ENCODE results near the gene ZNF839.
"Not testable (repeated sequence)": the region's sequence is repeated elsewhere in the genome, so short reads cannot be mapped to it uniquely, and the experiment has no call there.

Gene ZNF839

GRCh38 chr14:102346645-102347044 lies 27.1 kb downstream of the ZNF839 start:
- H3K9me2 ChIP-seq (replicated peaks; ENCODE audit: insufficient read depth, low read length), result no peaks in the 10 kb centered on the region
- no peaks in the 10 kb centered on the region for H3K36me3 ChIP-seq (replicated peaks; ENCODE audit: insufficient read depth, low read length)
- H3K9ac ChIP-seq (ENCODE audit: low read length), result no peak overlapping the region
- H3K27me3 ChIP-seq (replicated peaks; ENCODE audit: insufficient read depth, low read length), result no peaks in the 10 kb centered on the region
- H3K27ac ChIP-seq (ENCODE audit: low read length), result no peak overlapping the region
- no peaks in the 10 kb centered on the region for H3K79me2 ChIP-seq (ENCODE audit: low read length)
- DNase-seq, result no peak
- H3K4me2 ChIP-seq (ENCODE audit: low read depth, low read length), result no peak overlapping the region
- H2AFZ ChIP-seq (ENCODE audit: low read length), result no peak overlapping the region
- H3K9me3 ChIP-seq (replicated peaks; ENCODE audit: insufficient read depth, low read length), result no peaks in the 10 kb centered on the region
- H3F3A ChIP-seq (ENCODE audit: insufficient read depth, low read length), result no peaks in the 10 kb centered on the region
- H3K4me1 ChIP-seq (ENCODE audit: low read length), result no peaks in the 10 kb centered on the region
- no peaks in the 10 kb centered on the region for H4K20me1 ChIP-seq (ENCODE audit: insufficient read depth, low read length)
- H3K4me3 ChIP-seq (ENCODE audit: low read length), result no peak overlapping the region
- TF ChIP-seq EZH2 (optimal IDR thresholded peaks at IDR 0.05; ENCODE audit: low read depth, low read length), result no peak
- no peak for TF ChIP-seq EZH2phosphoT487 (IDR thresholded peaks at IDR 0.05; ENCODE audit: low read length)
- TF ChIP-seq CTCF (IDR thresholded peaks at IDR 0.05; ENCODE audit: low read length), result no peak

DNA sequence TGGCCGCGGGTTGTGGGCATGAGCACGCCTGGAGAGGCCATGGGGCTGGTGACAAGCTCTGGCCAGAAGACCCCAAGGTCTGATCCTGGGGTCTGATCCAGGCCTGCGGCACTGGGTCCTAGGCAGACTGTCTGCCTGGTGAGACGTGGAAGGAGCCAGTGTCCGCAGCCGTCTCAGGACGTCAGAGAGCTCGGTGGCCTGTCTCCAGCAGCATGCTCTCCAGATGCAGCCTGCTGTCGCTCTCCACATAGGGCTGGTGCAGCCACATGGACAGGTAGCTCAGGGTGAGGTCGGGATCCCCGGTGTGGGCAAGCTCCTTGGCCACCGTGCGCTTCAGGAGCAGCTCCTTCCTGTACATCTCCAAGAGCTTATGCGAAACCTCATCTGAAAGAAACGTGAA lies 28.8 kb downstream of the ZNF839 start:
- Histone ChIP-seq H2AFZ (ENCODE audit: low read length) (no peak overlapping the region), H3K9me3 (replicated peaks; ENCODE audit: insufficient read depth, low read length) (no peaks in the 10 kb centered on the region), H3K4me2 (ENCODE audit: low read depth, low read length) (no peak overlapping the region), H3F3A (ENCODE audit: insufficient read depth, low read length) (no peaks in the 10 kb centered on the region), H3K9me2 (replicated peaks; ENCODE audit: insufficient read depth, low read length) (no peaks in the 10 kb centered on the region), H3K27ac (ENCODE audit: low read length) (no peak overlapping the region), H3K79me2 (ENCODE audit: low read length) (no peaks in the 10 kb centered on the region), H3K36me3 (replicated peaks; ENCODE audit: insufficient read depth, low read length) (no peaks in the 10 kb centered on the region), H4K20me1 (ENCODE audit: insufficient read depth, low read length) (no peaks in the 10 kb centered on the region), H3K9ac (ENCODE audit: low read length) (no peak overlapping the region), H3K4me3 (ENCODE audit: low read length) (no peak overlapping the region), H3K4me1 (ENCODE audit: low read length) (no peaks in the 10 kb centered on the region), H3K27me3 (replicated peaks; ENCODE audit: insufficient read depth, low read length) (no peaks in the 10 kb centered on the region)
- TF ChIP-seq EZH2 (optimal IDR thresholded peaks at IDR 0.05; ENCODE audit: low read depth, low read length), result no peak
- TF ChIP-seq CTCF (IDR thresholded peaks at IDR 0.05; ENCODE audit: low read length), result no peak
- TF ChIP-seq EZH2phosphoT487 (IDR thresholded peaks at IDR 0.05; ENCODE audit: low read length), result no peak
- DNase-seq, result no peak

DNA sequence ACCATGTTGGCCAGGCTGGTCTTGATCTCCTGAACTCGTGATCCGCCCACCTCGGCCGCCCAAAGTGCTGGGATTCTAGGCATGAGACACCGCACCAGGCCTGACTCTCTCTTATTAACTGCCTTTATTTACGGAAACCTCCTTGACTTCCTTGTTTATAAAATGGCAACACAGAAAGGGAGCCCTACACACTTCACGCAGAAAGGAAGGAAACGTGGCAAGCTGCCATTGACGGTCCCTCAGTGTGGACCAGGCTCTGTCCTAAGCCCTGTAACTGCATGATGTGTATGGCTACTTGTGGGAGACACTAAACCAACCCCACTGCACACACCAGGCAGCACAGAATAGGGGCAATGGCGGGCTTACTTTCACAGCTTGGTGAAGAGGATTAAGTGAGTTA lies 31.5 kb downstream of the ZNF839 start:
- no peak for DNase-seq
- H2AFZ ChIP-seq (ENCODE audit: low read length), result no peak overlapping the region
- TF ChIP-seq EZH2phosphoT487 (IDR thresholded peaks at IDR 0.05; ENCODE audit: low read length) (no peak), EZH2 (optimal IDR thresholded peaks at IDR 0.05; ENCODE audit: low read depth, low read length) (no peak), CTCF (IDR thresholded peaks at IDR 0.05; ENCODE audit: low read length) (no peak)
- H3F3A ChIP-seq (ENCODE audit: insufficient read depth, low read length), result no peaks in the 10 kb centered on the region
- H3K27ac ChIP-seq (ENCODE audit: low read length), result no peak overlapping the region
- H3K9me2 ChIP-seq (replicated peaks; ENCODE audit: insufficient read depth, low read length), result no peaks in the 10 kb centered on the region
- no peaks in the 10 kb centered on the region for H4K20me1 ChIP-seq (ENCODE audit: insufficient read depth, low read length)
- no peaks in the 10 kb centered on the region for H3K36me3 ChIP-seq (replicated peaks; ENCODE audit: insufficient read depth, low read length)
- no peak overlapping the region for H3K9ac ChIP-seq (ENCODE audit: low read length)
- H3K79me2 ChIP-seq (ENCODE audit: low read length), result no peaks in the 10 kb centered on the region
- H3K4me2 ChIP-seq (ENCODE audit: low read depth, low read length), result no peak overlapping the region
- no peaks in the 10 kb centered on the region for H3K27me3 ChIP-seq (replicated peaks; ENCODE audit: insufficient read depth, low read length)
- no peak overlapping the region for H3K4me3 ChIP-seq (ENCODE audit: low read length)
- H3K4me1 ChIP-seq (ENCODE audit: low read length), result no peaks in the 10 kb centered on the region
- no peaks in the 10 kb centered on the region for H3K9me3 ChIP-seq (replicated peaks; ENCODE audit: insufficient read depth, low read length)

DNA sequence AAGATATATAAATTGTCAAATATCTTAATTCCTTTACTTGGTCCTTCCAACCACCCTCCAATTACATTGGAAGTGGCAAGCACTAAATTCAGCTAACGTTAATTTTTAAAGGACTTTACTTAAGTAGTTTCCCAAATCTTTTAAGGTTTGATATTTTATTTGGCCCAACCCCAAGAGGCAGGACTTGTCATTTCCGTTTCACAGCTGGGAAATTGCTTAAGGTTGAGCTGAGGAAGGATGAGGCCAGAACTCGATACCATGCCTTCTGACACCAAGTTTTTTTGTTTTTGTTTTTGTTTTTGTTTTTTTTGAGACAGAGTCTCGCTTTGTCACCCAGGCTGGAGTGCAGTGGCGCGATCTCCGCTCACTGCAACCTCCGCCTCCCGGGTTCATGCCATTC lies 32.0 kb downstream of the ZNF839 start:
- not testable (repeated sequence) for H3K4me1 ChIP-seq (ENCODE audit: low read length); DNase-seq; H3K9me3 ChIP-seq (replicated peaks; ENCODE audit: insufficient read depth, low read length); H3K79me2 ChIP-seq (ENCODE audit: low read length); H2AFZ ChIP-seq (ENCODE audit: low read length); H3K36me3 ChIP-seq (replicated peaks; ENCODE audit: insufficient read depth, low read length); H3K4me2 ChIP-seq (ENCODE audit: low read depth, low read length); H4K20me1 ChIP-seq (ENCODE audit: insufficient read depth, low read length); H3K27me3 ChIP-seq (replicated peaks; ENCODE audit: insufficient read depth, low read length); H3K9ac ChIP-seq (ENCODE audit: low read length); H3K9me2 ChIP-seq (replicated peaks; ENCODE audit: insufficient read depth, low read length); H3K27ac ChIP-seq (ENCODE audit: low read length); H3F3A ChIP-seq (ENCODE audit: insufficient read depth, low read length); H3K4me3 ChIP-seq (ENCODE audit: low read length)
